Activated CD8-positive, alpha-beta memory T cell treated with anti-CD3 and anti-CD28 coated beads for 4 hours (primary cell): ENCODE data around the gene CSTPP1.
A peak's percentile ranks its signal among the peaks of the same experiment; 100 is the strongest.

ENCODE experiments used
- DNase-seq, 2 donors: peaks; one replicate each; pipeline ENCODE4 v3.0.0-alpha.2; 2020; ENCODE audit warnings: low read depth in 2 of 2

The CSTPP1 gene

GRCh38 chr11:47161134-47161854 is 224.7 kb downstream of the CSTPP1 start:
- peak in 1 of 2 donors; percentile 31 for DNase-seq

DNA sequence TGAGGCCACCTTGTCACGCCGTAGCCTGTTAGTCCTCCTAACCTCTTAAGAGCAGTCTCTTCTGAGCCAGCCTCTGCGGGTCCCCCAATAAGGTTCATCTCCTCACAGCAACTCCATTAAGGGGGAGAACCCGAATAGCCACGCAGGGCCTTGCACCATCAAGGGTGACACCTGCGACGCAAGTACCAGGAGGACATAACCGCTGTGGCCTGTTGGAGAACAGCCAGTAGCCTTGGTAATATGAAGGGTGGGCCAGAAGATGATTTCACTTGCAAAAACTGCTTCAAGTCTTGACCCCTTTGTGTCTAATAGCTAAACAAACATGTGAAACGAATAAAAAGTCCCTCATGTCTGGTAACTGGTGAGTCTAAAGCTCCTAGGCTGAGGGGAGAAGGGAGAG is 225.3 kb downstream of the CSTPP1 start:
- DNase-seq, result no peak

GRCh38 chr11:47162426-47162825 is 225.9 kb downstream of the CSTPP1 start:
- DNase-seq, result no peak

- DNase-seq, result no peak
These were observed 226.6 kb downstream of the CSTPP1 start for GRCh38 chr11:47163193-47163592.

DNA sequence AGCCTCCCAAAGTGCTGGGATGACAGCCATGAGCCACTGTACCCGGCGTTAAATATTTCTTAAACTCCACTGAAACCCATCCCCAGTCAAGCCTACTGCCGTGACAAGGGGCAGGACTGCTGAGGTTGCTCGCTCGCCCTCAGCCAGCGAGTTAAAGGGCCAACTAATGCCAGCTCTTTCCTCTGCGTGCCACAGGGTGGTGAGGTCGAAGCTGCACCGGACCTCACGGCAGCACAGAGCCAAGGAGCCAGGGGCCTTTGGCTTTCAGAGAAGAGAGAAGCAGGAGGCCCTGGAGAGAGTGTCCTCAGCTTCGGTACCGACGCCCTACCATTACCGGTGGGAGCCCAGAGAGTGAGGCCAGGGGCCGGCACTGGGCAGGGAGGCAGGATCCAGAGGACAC is 227.3 kb downstream of the CSTPP1 start:
- no peak for DNase-seq

- DNase-seq, result no peak
These were observed 227.8 kb downstream of the CSTPP1 start for GRCh38 chr11:47164321-47164720.

DNA sequence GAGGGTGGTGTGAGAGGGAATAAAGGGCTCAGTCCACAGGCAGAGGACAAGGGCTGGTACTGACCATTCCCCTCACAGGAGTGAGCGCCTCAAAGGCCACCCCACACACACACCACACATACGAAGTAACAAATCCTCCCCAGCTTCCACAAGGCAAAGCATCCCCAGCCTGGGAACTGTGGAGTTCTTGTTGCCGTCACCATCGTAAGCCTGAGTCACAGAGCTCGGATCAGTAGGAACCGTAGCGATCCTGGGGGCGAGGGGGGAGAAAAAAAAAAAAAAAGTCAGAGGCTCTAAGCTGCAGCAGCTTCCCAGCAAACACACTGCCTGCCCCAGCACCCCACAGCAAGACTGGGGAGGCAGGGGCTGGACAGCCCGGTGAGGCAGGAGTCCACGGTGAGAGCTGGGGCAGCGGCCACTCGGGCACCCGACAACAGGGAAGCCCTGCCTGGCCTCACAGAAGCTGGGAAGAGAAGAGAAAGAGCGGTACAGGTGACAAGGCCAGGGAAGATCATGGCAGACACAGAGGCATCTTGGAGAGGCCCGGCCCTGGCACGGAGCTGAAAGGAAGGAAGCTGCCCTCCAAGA is 228.8 kb downstream of the CSTPP1 start:
- DNase-seq, result no peak

- no peak for DNase-seq
These were observed 229.8 kb downstream of the CSTPP1 start for GRCh38 chr11:47166368-47166767.

DNA sequence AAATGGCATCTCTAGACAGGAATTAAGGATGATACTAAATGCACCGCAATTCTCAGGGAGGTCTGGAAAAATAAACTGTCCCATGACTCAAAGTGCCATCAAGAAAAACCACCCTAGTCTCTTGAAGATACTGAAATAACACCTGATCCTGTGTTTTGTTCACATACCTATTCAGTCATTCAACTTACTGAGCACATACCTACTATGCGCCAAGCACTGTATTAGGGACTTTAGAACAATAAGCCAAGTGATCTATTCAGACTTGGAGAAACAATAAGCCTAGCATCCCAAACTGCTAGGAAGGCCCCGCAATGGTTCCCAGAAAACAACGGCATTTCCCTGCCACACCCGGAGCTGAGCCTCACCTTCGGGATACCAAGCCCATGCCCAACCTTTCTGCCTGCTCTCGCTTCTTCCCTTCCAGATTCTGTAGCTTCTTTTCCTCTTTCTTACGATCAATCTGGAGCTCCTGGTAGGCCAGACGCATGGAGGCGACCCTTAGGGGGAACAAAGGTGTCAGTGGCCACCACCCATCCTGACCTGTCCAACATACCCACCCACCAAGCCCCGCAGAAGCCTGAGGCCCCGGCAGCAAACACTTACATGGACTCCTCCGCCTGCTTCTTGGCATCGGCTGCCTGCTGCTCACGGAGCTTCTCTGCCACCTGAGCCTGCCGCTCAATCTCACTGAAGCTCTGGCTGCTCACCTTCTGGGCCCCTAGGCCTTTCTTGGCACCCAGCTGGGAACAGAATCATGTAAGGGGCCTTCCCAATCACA is 234.7 kb downstream of the CSTPP1 start:
- no peak for DNase-seq

DNA sequence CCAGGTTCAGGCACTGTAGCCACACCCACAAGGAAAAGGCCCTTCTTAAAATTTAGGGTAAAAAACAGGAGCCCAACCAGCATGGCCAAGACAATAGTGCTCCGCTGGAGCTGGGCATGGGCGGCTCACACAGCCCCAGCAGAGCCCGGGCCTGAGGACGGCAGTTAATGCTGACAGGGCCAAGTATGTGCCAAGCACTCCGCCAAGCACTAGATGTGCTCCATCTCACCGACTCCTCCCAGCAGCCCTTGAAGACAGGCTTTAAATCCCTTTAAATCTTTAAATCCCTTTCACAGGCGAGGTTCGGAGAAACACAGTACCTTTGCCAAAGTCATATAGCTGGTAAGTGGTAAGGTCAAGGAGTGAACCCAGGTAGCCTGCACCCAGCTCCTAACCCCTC is 235.3 kb downstream of the CSTPP1 start:
- no peak for DNase-seq

GRCh38 chr11:47172740-47173336 is 236.3 kb downstream of the CSTPP1 start:
- DNase-seq, result no peak

DNA sequence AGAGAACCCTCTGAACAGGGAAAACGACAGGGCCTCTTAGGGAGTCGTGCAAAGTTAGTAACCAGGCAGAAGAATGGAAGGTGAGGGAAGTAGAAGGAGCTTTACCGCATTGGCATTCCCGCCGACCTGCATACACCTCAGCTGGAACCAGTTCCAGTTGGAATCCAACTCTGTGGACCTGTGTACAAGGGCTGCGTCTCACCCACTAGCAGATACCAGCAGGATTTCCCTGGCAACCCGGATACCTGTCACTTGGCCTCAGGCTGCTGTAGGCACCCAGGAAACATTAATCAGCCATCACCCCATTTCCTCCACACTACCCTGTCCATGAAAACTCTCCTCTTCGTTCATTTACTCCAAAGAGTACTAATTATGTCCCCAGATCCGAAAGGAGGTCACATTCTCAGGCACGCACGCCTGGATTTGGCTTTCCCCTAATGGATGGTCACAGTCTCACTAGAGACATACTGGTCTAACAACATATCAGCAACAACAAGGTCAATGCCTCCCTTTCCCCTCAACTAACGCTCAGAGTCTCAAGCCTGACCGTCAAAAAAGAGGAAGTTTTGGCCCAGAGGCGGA is 239.3 kb downstream of the CSTPP1 start:
- no peak for DNase-seq

- peak; percentile 90 to 91 for DNase-seq
These were observed 240.0 kb downstream of the CSTPP1 start, which contains the start of gene ARFGAP2 for GRCh38 chr11:47176328-47177228. TSS of gene ARFGAP2 (minus strand) at chr11:47176879. CDS start at chr11:47176853, 26 bp downstream.

DNA sequence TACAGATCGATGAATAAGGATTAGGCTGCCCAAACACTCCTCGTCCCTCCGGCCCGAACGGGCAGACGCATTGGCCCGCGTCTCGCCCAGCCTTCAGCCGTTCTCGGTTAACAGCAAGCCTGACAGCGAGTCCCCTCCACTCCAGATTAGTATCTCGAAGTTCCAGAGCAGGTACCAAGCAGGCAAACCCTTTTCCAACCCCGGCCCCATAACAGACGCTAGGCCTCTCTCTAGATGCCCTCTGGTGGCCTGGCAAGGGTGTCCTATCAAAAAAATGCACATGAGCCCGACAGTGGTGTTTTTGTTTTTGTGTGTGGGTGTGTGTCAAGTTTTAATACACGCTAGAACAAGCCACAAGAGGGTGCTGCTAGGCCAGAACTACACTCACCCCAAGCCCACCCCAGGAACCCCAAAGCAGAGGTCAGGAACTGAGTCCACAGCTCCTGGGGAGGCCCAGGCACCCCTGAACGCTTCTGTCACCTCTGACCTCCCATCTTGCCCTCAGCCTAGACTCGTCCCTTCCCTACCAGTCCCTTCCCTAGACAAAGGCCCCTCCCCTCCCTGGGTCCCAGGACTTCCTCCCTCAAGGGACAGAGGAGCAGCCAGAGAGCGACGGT is 240.8 kb downstream of the CSTPP1 start:
- DNase-seq, result peak; percentile 33 to 62

GRCh38 chr11:47177846-47178245 is 241.3 kb downstream of the CSTPP1 start:
- DNase-seq, result no peak

DNA sequence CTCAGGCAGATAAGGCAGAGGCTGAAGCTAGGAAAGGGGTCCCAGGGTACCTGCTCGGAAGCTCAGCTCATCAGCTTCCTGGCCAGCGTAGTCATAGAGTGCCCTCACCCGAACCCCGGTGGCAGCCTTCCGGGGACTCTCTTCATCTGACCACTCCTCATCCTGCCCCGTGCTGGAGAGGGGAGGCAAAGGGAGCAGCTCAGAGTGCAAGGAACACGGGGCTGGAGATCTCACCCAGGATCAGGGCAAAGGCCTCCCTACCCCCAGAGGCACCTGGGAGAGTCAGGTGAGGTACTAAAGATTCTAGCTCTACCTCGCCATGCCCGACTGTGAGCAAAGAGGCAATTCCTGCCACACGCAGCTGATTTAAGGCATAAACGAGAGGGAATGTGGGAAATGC is 241.8 kb downstream of the CSTPP1 start:
- no peak for DNase-seq

GRCh38 chr11:47178737-47179654 is 242.4 kb downstream of the CSTPP1 start:
- no peak for DNase-seq

DNA sequence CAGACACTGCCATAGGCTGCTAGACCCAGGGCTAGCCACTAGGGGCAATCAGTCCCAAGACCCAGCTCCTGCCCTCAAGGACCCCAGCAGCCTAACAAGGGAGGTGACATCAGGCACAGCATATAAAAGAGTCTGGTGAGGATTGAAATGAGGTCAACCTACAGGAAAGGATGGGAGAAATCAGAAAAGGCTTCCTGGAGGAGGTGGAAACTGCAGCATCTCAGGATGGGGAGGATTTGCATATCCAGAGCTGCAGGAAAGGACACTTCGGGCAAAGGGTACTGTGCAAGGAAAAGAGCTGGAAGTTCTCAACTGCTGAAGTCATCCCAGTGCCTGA is 243.1 kb downstream of the CSTPP1 start:
- DNase-seq, result no peak

DNA sequence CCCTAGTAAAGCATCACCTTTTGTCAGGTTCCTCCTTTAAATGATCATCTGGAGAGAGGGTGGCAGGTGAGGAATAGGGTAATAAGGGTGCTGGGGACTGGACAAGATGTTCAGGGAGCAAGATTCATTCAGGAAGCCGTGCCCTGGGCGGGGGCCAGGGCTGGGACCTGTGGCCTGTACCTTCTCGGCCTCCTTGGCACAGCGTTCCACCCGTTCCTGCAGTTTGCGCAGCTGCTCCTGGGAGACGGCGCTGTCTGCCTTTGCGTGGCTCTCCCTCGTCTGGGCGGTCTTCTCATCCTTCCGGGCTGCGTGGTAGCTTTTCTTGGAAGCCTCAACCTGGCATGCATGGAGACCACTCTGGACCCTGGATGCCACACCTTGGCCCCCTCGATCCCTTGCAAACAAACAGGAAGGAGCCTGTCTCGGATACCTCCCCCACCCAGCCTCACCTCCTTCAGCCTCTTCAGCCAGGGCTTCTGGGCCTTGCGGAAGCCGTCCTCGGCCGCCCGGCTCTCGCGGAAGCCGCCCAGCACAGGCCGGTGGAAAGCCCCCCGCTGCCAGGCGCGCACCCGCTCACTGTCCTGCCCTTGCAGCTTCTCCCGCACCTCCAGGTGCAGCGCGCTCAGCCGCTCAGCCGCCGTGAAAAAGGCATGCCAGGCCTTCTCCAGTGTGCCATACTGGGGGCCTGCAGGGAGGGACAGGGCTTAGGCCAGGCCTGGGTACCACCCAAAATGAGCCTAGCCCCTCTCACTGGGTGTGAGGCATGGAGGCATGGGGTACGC is 243.6 kb downstream of the CSTPP1 start:
- DNase-seq, result no peak
